ENCODE measurements around the gene IER3.

- TF ChIP-seq, protein P1, sequence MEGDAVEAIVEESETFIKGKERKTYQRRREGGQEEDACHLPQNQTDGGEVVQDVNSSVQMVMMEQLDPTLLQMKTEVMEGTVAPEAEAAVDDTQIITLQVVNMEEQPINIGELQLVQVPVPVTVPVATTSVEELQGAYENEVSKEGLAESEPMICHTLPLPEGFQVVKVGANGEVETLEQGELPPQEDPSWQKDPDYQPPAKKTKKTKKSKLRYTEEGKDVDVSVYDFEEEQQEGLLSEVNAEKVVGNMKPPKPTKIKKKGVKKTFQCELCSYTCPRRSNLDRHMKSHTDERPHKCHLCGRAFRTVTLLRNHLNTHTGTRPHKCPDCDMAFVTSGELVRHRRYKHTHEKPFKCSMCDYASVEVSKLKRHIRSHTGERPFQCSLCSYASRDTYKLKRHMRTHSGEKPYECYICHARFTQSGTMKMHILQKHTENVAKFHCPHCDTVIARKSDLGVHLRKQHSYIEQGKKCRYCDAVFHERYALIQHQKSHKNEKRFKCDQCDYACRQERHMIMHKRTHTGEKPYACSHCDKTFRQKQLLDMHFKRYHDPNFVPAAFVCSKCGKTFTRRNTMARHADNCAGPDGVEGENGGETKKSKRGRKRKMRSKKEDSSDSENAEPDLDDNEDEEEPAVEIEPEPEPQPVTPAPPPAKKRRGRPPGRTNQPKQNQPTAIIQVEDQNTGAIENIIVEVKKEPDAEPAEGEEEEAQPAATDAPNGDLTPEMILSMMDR (IDR thresholded peaks at IDR 0.05) = no peak
- TF ChIP-seq POLR2A (IDR thresholded peaks at IDR 0.05) (no peak), EP300 (IDR thresholded peaks at IDR 0.05) (peak in 2 of 4 donors; percentile 13 to 51)
Measured at GRCh38 chr6:30769088-30769852, 24.9 kb upstream of the IER3 start.

Measured in sigmoid colon (tissue), 4 donors.